ENCODE measurements around the gene EDAR. TPM values are rescaled to one million over a fixed set of nuclear protein-coding genes. Genes with fewer than 3 reads are reported as not detected.

The EDAR gene
- not detected in 2 replicates for total RNA-seq

GRCh38 chr2:108988796-108989713 is at the start of gene EDAR:
Gene EDAR, minus strand, starts transcription at chr2:108989220. Its CDS starts 58,206 bp downstream, at chr2:108931014.

Other genes with a start within 250 kb of the EDAR start
- gene CCDC138, start 202.4 kb downstream of the EDAR start, total RNA-seq, result 3.7 and 7.4 TPM in 2 replicates
- 8.4 and 9.6 TPM in 2 replicates for gene SH3RF3, start 140.0 kb upstream of the EDAR start, total RNA-seq

All from cardiac atrium fibroblast (primary cell).